ENCODE measurements around the gene ABTB2.

GRCh38 chr11:34356913-34357700 lies 703 bp downstream of the ABTB2 start:
- TF ChIP-seq STAT1 (IDR thresholded peaks at IDR 0.05; ENCODE audit: unreplicated experiment) (no peak), EZH2 (IDR thresholded peaks at IDR 0.05; ENCODE audit: low read depth, unreplicated experiment) (peak; percentile 2), CTCF (conservative IDR thresholded peaks at IDR 0.05; ENCODE audit: low read depth in 2 of 2) (no peak), POLR2AphosphoS5 (IDR thresholded peaks at IDR 0.05; ENCODE audit: low read depth) (no peak)

Data from GM23338 (cell line).